Measurements from ENCODE around the gene ZCWPW1.
"Not testable (repeated sequence)": the region's sequence is repeated elsewhere in the genome, so short reads cannot be mapped to it uniquely, and the experiment has no call there.

The ZCWPW1 gene

DNA sequence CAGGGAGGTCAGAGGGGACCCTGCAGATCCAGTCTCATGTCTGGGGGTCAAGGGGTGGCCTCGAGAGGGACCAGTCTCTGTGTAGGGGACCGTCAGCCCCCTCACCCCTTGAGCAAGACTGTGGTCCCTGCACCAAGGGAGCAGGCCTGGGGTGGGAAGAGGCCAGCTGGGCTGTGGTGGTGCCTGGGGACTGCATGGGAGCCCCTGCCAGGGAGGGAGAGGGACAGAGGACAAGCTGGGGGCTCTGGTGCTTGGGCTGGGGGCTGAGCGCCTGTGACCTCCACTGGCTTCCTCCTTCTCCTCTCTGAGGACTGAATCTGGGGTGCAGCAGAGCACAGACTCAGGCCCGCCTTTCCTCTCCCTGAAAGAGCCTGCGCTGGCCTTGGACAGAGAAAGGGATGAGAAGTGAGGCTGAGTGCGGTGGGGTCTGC lies 71.4 kb downstream of the ZCWPW1 start:
- DNase-seq (ENCODE audit: low spot score) = no peak
- TF ChIP-seq, protein P1, sequence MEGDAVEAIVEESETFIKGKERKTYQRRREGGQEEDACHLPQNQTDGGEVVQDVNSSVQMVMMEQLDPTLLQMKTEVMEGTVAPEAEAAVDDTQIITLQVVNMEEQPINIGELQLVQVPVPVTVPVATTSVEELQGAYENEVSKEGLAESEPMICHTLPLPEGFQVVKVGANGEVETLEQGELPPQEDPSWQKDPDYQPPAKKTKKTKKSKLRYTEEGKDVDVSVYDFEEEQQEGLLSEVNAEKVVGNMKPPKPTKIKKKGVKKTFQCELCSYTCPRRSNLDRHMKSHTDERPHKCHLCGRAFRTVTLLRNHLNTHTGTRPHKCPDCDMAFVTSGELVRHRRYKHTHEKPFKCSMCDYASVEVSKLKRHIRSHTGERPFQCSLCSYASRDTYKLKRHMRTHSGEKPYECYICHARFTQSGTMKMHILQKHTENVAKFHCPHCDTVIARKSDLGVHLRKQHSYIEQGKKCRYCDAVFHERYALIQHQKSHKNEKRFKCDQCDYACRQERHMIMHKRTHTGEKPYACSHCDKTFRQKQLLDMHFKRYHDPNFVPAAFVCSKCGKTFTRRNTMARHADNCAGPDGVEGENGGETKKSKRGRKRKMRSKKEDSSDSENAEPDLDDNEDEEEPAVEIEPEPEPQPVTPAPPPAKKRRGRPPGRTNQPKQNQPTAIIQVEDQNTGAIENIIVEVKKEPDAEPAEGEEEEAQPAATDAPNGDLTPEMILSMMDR (IDR thresholded peaks at IDR 0.05; ENCODE audit: extremely low read depth, missing control alignments) = no peak

DNA sequence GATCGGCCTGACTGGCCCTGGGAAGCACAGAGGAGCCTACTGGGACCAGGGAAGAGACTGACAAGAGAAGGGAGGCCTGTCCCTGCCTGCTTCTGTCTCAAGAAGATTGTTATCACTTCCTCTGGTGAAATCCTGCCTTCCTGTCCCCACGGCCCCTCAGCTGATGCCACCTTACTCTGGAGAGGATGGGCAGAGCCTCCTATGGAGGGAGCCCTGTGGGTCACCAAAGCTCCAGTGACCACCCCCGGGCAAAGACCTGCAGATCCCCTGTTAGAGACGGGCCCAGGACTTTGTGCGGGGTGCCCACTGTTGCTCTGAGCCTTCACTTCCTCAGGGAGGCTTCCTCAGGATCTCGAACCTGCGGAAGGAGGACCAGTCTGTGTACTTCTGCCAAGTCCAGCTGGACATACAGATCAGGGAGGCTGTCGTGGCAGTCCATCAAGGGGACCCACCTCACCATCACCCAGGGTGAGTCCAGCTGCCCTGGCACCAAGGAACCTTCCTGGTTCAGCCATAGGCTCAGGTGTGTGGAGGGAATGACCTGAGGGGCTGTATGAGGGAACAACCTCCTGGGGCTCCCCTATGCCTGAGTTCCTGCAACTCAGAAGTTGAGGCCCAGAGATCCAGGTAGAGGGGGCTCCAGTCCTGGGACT lies 72.0 kb downstream of the ZCWPW1 start:
- DNase-seq (ENCODE audit: low spot score) = no peak
- TF ChIP-seq, protein P1 (IDR thresholded peaks at IDR 0.05; ENCODE audit: extremely low read depth, missing control alignments) = no peak

DNA sequence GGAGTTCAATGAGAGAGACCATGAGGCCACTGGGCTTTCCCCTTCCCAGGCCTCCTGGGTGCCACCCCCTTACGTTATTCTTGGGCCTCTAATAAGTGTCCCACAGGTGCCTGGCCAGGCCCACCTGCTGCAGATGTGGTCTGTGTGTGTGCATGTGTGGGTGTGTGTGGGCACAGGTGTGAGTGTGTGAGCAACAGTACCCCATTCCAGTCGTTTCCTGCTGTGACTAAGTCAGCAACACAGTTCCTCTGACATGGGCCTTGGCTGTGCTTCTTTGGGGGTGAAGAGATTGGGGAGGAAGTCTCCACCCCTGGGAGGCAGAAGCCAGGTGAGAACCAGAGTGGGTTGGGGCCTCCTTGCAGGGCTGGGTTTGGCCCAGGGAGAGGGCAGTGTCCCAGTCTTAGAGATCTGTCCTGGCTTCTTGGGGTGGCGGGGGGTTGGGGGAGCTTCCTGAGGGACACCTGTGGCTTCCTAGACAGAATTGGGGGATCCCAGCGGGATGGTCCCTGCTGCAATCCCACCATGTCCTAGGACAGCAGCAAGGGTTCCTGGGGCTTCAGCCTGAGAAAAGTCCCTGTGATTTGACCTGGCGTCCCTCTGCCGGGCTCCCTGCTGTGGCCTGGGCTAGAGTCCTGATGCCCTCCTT lies 74.7 kb downstream of the ZCWPW1 start:
- TF ChIP-seq, protein P1 (IDR thresholded peaks at IDR 0.05; ENCODE audit: extremely low read depth, missing control alignments) = no peak
- DNase-seq (ENCODE audit: low spot score) = no peak

DNA sequence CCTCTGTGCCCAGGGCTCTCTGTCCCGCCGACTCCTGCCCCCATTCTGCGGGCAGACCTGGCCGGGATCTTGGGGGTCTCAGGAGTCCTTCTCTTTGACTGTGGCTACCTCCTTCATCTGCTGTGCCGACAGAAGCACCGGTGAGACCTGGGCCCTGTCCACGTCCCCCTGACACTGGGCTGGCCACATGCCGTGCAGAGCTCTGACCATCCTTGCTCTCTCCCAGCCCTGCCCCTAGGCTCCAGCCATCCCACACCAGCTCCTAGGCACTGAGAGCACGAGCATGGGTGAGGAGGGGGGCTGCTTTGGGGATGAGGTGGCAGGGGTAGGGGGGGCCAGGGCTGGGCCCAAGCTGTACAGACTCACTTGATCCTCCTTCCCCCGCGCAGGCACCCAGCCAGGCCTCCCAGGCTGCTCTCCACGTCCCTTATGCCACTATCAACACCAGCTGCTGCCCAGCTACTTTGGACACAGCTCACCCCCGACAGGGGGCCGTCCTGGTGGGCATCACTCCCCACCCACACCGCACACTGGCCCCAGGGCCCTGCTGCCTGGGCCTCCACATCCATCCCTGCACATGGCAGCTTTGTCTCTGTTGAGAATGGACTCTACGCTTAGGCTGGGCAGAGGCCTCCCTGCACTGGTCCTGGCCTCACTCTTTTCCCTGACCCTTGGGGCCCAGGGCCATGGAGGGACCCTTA lies 75.4 kb downstream of the ZCWPW1 start:
- TF ChIP-seq, protein P1 (IDR thresholded peaks at IDR 0.05; ENCODE audit: extremely low read depth, missing control alignments) = no peak
- no peak for DNase-seq (ENCODE audit: low spot score)

DNA sequence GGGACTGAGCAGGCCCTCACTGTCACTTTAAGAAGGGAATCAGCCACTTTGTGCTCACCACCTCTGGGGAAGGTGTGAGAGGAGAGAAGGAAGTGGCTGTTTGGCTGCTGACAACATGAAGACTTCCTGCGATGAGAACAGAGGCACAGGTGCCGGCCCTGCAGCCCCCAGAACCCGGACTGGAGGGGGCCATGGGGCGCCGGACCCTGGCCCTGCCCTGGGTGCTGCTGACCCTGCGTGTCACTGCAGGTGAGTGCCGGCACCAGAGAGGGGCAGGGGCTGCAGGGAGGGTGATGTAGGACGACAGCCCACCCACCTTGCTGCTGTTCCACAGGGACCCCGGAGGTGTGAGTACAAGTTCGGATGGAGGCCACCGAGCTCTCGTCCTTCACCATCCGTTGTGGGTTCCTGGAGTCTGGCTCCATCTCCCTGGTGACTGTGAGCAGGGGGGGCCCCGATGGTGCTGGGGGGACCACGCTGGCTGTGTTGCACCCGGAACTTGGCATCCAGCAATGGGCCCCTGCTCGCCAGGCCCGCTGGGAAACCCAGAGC lies 76.2 kb downstream of the ZCWPW1 start:
- not testable (repeated sequence) for DNase-seq (ENCODE audit: low spot score)

DNA sequence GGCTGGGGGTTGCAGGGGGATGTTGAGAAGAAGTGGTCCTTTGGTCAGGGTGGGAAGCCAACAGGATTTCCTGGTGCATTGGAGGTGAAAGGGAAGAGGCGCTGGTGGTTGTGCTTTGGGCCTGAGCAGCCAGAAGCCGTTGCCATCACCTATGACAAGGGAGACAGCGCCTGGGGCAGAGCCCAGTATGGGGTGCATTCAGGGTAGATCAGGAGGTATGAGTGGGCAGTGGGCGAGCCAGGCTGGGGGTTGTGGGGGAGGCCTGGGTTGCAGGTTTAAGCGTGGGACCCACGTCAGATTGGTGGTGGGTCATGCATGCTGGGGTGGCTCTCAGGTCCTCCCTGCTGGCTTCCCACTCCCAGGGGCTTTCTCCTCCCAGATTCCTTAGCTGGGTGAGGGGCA lies 76.8 kb downstream of the ZCWPW1 start:
- TF ChIP-seq, protein P1 (IDR thresholded peaks at IDR 0.05; ENCODE audit: extremely low read depth, missing control alignments) = no peak
- no peak for DNase-seq (ENCODE audit: low spot score)

All from GM20000 (cell line).